22Rv1 (cell line): ENCODE measurements around the gene TSTD2.

ENCODE experiments used
- CTCF ChIP-seq: fragments of 450-650 bp; IDR thresholded peaks from 2 replicates; pipeline ENCODE4 v1.5.1; 2017; ENCODE audit warnings: mild to moderate bottlenecking
- ZFX ChIP-seq: fragments of 450-650 bp; IDR thresholded peaks from 2 replicates; pipeline ENCODE4 v1.6.1; 2017; ENCODE audit warnings: antibody characterized with exemption, borderline replicate concordance

GRCh38 chr9:97555164-97555563 is 78.0 kb downstream of the TSTD2 start:
- TF ChIP-seq CTCF (no peak), ZFX (no peak)
